GM19328 (cell line): ENCODE results near the gene RNU2-1.
"Not testable (repeated sequence)": the region's sequence is repeated elsewhere in the genome, so short reads cannot be mapped to it uniquely, and the experiment has no call there.

Experiments
- ATAC-seq: cut with Tn5 transposase; IDR thresholded peaks from one replicate; pipeline ENCODE4 v1.9.1; 2021; ENCODE audit warnings: mild to moderate bottlenecking, moderate library complexity; ENCODE audit not compliant: unreplicated experiment

The RNU2-1 gene

DNA sequence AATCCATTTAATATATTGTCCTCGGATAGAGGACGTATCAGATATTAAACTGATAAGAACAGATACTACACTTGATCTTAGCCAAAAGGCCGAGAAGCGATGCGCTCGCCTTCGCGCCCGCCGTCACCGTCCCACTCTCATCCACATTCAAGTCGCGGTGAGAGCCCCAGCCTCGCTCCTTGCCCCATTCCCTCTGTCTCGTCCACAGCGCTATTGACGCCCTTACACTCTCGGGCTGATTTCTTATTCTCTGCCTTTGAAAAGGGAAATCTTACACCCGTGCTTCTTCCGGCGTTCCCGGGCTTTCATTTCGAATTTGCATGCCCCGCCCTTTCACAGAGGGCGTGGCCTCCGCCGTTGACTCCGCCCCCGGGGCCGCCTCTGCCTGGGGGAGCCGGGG lies at the start of gene RNU2-1:
RNU2-1 (minus strand) TSS at position 101 of the 400 bp plus-strand sequence.
- not testable (repeated sequence) for ATAC-seq

DNA sequence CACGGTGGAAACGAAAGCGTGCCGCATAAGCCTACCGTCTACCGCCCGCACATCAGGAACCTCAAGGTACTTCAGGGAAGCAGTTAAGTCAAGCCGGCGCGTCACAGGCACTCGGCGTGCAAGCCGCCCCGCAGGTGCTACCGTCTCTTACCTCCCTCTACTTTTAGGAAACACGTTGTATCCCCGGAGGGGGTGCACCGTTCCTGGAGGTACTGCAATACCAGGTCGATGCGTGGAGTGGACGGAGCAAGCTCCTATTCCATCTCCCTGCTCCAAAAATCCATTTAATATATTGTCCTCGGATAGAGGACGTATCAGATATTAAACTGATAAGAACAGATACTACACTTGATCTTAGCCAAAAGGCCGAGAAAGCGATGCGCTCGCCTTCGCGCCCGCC lies 39.1 kb upstream of the RNU2-1 start:
- not testable (repeated sequence) for ATAC-seq

DNA sequence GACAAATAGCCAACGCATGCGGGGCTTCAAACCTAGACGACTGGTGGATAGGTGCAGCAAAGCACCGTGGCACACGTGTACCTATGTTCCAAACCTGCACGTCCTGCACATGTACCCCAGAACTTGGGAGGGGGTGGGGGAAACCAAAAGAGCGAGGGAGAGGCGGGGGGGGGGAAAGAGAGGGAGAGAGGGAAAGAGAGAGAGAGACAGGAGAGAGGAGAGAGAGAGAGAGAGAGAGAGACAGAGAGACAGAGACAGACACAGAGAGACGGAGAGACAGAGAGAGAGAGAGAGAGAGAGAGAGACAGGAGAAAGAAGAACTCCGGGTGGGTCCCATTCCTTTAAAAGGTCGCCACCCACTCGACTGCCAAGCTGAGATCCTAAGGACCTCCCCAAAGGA lies 38.7 kb upstream of the RNU2-1 start:
- ATAC-seq, result not testable (repeated sequence)

DNA sequence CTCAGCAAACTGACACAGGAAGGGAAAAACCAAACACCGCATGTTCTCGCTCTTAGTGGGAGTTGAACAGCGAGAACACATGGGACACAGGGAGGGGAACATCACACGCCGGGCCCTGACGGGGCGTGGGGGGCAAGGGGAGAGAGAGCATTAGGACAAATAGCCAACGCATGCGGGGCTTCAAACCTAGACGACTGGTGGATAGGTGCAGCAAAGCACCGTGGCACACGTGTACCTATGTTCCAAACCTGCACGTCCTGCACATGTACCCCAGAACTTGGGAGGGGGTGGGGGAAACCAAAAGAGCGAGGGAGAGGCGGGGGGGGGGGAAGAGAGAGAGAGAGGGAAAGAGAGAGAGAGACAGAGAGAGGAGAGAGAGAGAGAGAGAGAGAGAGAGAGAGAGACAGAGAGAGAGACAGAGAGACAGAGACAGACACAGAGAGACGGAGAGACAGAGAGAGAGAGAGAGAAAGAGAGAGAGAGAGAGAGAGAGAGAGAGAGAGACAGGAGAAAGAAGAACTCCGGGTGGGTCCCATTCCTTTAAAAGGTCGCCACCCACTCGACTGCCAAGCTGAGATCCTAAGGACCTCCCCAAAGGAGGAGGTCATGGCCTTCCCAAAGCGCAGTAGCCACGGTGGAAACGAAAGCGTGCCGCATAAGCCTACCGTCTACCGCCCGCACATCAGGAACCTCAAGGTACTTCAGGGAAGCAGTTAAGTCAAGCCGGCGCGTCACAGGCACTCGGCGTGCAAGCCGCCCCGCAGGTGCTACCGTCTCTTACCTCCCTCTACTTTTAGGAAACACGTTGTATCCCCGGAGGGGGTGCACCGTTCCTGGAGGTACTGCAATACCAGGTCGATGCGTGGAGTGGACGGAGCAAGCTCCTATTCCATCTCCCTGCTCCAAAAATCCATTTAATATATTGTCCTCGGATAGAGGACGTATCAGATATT lies 37.1 kb upstream of the RNU2-1 start:
- not testable (repeated sequence) for ATAC-seq

DNA sequence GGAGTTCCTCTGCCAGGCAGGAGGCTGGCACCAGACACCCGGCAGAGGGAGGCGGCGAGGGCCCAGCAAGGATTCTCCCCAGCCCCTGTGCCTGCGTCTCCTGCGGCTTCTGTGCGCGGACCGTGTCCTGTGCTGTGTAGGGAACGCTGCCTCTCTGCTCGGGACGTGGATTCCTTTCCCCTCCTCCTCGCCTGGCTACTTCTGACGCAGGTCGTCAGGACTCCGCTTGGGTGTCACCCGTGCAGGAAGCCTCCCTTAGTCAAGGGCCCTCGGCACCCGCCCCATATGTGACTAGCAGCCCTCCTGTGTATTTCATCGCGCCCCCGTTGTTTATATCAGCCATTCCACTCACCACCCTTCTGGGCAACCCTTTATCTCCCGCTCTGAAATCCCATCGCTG lies 12.7 kb upstream of the RNU2-1 start:
- not testable (repeated sequence) for ATAC-seq

DNA sequence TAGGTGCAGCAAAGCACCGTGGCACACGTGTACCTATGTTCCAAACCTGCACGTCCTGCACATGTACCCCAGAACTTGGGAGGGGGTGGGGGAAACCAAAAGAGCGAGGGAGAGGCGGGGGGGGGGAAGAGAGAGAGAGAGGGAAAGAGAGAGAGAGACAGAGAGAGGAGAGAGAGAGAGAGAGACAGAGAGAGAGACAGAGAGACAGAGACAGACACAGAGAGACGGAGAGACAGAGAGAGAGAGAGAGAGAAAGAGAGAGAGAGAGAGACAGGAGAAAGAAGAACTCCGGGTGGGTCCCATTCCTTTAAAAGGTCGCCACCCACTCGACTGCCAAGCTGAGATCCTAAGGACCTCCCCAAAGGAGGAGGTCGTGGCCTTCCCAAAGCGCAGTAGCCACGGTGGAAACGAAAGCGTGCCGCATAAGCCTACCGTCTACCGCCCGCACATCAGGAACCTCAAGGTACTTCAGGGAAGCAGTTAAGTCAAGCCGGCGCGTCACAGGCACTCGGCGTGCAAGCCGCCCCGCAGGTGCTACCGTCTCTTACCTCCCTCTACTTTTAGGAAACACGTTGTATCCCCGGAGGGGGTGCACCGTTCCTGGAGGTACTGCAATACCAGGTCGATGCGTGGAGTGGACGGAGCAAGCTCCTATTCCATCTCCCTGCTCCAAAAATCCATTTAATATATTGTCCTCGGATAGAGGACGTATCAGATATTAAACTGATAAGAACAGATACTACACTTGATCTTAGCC lies 7.0 kb upstream of the RNU2-1 start:
- not testable (repeated sequence) for ATAC-seq

DNA sequence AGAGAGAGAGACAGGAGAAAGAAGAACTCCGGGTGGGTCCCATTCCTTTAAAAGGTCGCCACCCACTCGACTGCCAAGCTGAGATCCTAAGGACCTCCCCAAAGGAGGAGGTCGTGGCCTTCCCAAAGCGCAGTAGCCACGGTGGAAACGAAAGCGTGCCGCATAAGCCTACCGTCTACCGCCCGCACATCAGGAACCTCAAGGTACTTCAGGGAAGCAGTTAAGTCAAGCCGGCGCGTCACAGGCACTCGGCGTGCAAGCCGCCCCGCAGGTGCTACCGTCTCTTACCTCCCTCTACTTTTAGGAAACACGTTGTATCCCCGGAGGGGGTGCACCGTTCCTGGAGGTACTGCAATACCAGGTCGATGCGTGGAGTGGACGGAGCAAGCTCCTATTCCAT lies 5.8 kb upstream of the RNU2-1 start:
- not testable (repeated sequence) for ATAC-seq

DNA sequence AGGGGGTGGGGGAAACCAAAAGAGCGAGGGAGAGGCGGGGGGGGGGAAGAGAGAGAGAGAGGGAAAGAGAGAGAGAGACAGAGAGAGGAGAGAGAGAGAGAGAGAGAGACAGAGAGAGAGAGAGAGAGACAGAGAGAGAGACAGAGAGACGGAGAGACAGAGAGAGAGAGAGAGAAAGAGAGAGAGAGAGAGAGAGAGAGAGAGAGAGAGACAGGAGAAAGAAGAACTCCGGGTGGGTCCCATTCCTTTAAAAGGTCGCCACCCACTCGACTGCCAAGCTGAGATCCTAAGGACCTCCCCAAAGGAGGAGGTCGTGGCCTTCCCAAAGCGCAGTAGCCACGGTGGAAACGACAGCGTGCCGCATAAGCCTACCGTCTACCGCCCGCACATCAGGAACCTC lies 514 bp downstream of the RNU2-1 start:
- ATAC-seq, result not testable (repeated sequence)

DNA sequence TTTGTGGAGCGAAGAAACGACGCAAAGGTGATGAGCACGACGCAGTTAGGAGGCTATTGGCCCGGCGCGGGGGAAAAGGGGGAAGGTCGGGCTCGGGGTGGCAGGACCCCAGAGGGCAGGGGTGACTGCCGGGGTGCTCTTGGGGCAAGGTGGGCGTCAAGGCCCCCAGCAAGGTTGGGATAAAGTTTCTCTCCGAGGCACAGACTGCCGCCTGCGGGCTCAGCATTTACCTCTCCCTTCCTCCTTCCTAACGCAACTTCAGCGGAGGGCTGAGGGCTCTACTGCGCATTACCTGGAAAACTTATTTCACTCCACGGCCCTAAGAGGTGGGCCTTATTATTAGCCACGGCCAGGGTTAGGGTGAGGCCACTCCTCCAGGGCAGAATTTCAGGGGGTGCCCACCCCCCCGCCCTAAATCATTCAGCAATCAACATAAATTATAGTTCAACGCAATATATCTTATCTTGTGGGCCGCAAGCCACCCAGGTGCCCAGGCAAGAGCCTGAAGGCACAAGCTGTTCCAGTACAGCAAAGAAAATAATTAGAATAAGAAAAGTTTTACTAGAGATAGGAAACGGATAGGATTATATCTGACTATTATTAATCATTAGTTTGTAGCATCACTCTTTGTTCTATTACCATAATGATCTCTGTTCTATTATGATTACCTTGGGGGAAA lies 1.6 kb downstream of the RNU2-1 start:
- ATAC-seq, result not testable (repeated sequence)

DNA sequence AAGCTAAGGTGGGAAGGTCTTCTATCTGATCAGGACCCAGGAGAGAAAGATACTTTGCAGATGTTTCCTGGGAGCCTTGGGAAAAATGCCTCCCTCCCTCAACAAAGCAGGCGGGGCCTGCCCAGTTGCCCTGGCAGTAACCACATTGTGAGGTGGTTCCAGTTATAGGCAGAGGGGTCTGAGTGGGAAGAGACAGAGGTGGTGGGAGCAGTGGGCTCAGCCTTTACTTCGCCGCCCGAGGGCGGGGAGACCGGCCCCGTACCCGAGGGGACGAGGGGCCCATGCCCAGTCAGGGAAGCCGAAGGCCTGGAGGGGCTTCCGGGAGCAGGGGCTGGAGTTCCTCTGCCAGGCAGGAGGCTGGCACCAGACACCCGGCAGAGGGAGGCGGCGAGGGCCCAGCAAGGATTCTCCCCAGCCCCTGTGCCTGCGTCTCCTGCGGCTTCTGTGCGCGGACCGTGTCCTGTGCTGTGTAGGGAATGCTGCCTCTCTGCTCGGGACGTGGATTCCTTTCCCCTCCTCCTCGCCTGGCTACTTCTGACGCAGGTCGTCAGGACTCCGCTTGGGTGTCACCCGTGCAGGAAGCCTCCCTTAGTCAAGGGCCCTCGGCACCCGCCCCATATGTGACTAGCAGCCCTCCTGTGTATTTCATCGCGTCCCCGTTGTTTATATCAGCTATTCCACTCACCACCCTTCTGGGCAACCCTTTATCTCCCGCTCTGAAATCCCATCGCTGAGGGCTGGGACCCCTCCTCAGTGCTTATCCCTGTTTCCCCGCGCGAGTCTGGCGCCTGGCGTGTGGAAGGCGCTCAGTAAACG lies 2.4 kb downstream of the RNU2-1 start:
- ATAC-seq, result not testable (repeated sequence)

DNA sequence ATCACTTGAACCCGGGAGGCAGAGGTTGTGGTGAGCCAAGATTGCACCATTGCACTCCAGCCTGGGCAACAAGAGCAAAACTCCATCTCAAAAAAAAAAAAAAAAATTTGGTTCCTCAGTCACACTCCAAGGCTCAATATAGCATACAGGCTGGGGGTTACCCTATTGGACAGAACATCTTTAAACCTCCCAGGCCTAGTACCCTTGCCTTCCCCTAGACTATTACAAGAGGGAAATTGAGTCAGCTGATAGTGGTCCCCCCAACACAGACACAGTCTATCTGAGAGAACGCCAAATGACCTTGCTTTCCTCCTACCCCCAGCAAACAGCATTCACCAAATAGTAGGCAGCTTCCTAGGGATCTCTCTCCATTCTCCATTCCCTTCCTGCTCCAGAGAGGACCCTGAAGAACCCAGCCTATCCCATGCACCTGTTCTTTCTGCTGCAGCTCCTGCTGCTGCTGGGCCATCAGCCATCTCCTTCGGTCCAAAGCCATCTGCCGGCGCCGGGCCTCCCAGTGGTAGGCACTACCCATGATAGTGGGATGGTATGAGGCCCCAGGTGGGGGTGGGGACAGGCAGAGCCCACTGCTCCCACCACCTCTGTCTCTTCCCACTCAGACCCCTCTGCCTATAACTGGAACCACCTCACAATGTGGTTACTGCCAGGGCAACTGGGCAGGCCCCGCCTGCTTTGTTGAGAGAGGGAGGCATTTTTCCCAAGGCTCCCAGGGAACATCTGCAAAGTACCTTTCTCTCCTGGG lies 5.6 kb downstream of the RNU2-1 start, which contains the start of gene CCDC200:
CCDC200 (minus strand) TSS at position 604 of the 763 bp plus-strand sequence; CDS start at position 535, 69 bp downstream.
- ATAC-seq, result not testable (repeated sequence)

DNA sequence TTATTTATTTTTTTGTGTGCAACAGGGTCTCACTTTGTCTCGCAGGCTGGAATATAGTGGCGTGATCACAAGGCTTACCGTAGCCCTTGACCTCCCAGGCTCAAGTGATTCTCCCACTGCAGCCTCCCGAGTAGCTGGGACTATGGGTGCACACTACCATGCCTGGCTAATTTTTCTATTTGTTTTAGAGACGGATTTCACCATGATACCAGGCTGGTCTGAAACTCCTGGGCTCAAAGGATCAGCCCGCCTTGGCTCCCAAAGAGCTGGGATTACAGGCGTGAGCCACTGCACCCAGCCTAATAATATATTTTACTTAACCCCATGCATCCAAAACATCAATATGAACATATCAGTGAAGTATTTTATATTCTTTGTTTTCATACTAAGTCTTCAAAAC lies 7.4 kb downstream of the RNU2-1 start:
- no peak for ATAC-seq

DNA sequence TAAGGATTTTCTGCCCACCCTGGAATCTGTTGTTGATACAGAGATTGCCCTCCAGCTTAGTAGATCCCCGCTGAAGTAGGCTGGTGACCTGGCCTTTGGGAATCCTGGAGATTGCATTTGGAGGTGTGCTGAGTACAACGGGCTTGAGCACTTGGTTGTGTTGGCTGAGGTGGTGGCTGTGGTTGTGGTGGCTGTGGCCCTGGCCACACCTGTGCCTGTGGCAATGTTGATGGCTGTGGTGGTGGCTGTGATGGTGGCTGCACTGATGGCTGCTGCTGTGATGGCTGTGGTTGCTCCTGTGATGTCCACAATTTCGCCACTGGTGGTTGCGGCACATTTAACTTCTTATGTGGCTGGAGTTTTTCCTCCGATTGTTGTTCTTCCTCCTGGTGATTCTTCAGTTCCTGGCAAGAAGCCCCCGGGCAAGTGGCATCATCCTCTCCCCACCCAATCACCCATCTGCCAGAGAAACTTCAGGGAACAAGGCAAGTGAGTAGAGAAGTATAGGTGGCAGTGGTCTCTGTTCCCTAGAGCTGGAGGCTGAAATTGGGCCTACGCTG lies 9.6 kb downstream of the RNU2-1 start:
- ATAC-seq, result no peak

DNA sequence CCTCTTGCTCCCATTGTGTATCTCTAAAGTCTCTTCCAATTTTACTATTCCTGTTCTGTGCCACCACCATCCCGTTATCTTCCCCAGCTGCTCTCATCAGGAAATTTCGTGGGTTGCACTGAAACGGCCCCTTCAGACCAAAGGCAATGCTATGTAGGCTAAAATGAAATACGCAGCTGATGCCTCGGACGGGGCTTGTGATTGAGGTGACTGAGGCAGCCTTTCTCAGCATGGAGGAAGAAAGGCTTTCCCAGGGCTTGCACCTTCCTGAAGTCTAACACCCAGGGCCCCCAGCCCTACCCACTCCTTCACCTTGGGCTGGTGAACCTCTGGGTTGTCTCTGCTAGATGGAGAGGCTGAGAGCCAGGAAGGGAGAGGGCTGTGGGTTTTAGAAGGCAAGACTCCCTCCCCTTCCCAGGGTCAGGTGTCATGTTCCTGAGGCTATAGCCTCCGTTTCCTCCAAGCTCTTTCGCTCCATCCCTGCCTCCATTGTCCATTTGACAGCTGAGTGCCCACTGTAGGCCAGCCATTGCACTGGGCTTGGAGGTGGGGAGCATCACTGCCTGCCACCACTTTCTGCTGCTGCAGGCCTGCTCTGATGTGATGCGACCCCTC lies 13.2 kb downstream of the RNU2-1 start:
- ATAC-seq, result no peak

DNA sequence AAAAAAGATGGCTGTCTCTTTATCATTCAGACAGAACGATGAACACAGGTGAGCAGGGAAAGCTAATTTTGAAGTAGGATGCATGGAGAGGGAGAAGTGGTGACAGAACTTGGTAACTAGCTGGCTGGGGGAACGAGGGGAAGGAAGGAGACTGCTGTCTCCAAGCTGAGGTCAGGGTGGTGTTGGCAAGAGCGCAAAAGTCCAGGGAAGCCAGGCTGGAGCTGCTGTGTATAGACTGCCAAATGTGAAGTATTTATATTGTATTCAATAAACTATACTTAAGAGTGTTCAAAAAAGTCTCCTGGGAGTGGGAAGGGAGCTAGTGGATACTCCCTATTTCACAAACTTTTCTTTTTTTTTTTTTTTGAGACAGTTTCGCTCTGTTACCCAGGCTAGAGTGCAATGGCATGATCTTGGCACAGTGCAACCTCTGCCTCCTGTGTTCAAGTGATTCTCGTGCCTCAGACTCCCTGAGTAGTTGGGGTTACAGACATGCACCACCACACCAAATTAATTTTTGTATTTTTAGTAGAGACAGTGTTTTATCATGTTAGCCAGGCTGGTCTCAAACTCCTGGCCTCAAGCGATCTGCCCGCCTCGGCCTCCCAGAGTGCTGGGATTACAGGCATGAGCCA lies 13.9 kb downstream of the RNU2-1 start:
- ATAC-seq, result no peak

DNA sequence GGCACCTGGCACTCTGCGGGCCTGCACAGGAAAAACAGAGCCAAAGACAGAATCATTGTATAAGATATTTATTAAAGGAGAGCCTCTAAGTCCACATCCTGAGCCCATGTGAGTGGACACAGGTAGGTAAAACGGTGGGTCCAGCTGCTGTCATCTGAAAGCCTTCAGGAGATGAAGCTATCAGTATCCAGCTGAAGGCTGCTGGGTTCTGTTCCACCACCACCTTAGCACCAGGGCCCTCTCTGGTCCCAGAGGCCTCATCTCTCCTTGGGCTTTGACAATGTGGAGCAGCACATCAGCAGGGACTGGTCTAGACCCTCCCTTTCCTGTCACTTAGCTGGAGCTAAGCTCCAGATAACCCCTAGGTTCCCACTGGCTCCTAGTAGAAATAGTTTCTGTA lies 14.8 kb downstream of the RNU2-1 start:
- no peak for ATAC-seq

DNA sequence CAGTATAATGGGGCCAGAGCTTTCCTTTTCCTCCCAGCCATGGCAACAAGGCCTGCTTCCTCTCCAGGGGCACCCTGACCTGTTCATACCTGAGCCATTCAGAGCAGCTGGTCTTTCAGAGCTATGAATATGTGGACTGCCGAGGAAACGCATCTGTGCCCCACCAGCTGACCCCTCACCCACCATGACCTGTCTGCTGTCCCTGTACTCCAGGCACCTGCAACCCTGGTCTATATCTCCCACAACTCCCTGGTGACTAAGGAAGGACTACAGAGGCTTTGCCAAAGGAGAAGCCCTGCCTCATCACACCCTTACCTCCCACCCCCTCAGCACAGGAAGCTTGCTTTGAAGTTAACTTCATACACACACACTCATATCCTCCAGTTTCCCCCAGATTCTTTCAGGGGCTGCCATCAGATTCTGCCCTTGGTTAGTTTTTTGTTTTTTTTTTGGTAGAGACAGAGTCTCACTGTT lies 16.1 kb downstream of the RNU2-1 start:
- ATAC-seq, result no peak
